RWPE2 (cell line): Measurements from ENCODE around the gene MAPKAPK2.

Source experiments
- ATAC-seq: fragments of 200-7000 bp; cut with Tn5 transposase; 3 replicates; pipeline ENCODE4 v1.9.1; 2021; ENCODE audit warnings: low read depth
- DNase-seq: peaks from one replicate; pipeline ENCODE4 v3.0.0-alpha.2; 2020; ENCODE audit warnings: low spot score
- H3K27ac ChIP-seq: fragments of 450-650 bp; 2 replicates; pipeline ENCODE4 v1.5.1; 2017; ENCODE audit warnings: mild to moderate bottlenecking; ENCODE audit not compliant: poor library complexity, severe bottlenecking
- H3K27me3 ChIP-seq: fragments of 250-450 bp; sonication (Bioruptor Pico); 2 replicates; pipeline ENCODE4 v1.5.1; 2021; ENCODE audit warnings: mild to moderate bottlenecking, moderate library complexity; ENCODE audit not compliant: insufficient read depth, poor library complexity, severe bottlenecking
- H3K36me3 ChIP-seq: fragments of 250-450 bp; sonication (Bioruptor Pico); 2 replicates; pipeline ENCODE4 v1.5.1; 2020; ENCODE audit warnings: low read depth, mild to moderate bottlenecking, moderate library complexity
- H3K4me1 ChIP-seq: fragments of 250-450 bp; sonication (Bioruptor Pico); 2 replicates; pipeline ENCODE4 v1.5.1; 2021; ENCODE audit warnings: mild to moderate bottlenecking, moderate library complexity; ENCODE audit not compliant: insufficient read depth, poor library complexity, severe bottlenecking
- H3K4me3 ChIP-seq: fragments of 250-450 bp; sonication (Bioruptor Pico); 2 replicates; pipeline ENCODE4 v1.5.1; 2021; ENCODE audit warnings: mild to moderate bottlenecking, moderate library complexity; ENCODE audit not compliant: severe bottlenecking
- H3K9me3 ChIP-seq: fragments of 250-450 bp; sonication (Bioruptor Pico); 2 replicates; pipeline ENCODE4 v1.5.1; 2021; ENCODE audit warnings: mild to moderate bottlenecking, moderate library complexity; ENCODE audit not compliant: severe bottlenecking
- TF ChIP-seq, protein P1 (sequence below): fragments of 450-650 bp; IDR thresholded peaks from one replicate; pipeline ENCODE4 v1.5.1; 2017; ENCODE audit warnings: mild to moderate bottlenecking, moderate library complexity; ENCODE audit not compliant: poor library complexity, severe bottlenecking

MAPKAPK2 gene

DNA sequence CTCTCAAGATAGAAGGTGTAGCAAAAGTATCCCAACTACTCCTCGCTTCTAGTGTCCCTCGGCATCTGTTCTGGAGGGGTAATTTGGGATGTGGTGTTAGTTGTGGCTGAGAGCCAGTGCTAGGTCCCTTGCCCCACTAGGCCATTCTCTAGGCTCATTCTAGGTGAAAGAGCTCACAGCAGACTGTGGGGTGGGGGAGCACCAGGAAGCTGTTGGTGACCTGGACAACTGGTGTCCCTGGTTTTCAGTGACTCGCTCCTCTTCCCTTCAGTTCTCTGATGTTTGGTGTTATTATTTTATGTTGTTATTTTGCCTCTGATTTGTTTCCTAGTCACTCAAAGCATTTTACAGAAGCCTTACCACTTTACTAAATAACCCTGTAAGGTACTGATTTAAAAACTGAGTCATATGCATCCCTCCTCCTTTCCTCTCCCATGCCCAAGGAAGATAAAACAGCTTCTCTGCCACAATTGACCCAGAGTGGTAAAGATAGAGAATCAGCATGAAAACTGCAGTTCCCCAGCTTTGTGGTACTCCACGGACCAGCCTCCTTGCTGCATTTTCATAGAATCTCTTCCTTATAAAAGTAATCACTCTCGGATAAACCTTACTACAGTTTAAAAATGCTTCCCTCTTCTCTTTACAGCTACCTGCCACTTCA lies 35.3 kb upstream of the MAPKAPK2 start:
- DNase-seq: no peak
- TF ChIP-seq, protein P1, sequence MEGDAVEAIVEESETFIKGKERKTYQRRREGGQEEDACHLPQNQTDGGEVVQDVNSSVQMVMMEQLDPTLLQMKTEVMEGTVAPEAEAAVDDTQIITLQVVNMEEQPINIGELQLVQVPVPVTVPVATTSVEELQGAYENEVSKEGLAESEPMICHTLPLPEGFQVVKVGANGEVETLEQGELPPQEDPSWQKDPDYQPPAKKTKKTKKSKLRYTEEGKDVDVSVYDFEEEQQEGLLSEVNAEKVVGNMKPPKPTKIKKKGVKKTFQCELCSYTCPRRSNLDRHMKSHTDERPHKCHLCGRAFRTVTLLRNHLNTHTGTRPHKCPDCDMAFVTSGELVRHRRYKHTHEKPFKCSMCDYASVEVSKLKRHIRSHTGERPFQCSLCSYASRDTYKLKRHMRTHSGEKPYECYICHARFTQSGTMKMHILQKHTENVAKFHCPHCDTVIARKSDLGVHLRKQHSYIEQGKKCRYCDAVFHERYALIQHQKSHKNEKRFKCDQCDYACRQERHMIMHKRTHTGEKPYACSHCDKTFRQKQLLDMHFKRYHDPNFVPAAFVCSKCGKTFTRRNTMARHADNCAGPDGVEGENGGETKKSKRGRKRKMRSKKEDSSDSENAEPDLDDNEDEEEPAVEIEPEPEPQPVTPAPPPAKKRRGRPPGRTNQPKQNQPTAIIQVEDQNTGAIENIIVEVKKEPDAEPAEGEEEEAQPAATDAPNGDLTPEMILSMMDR: no peak
- Histone ChIP-seq H3K27me3 (no peaks in the 10 kb centered on the region), H3K4me1 (no peaks in the 10 kb centered on the region), H3K4me3 (no peak overlapping the region), H3K9me3 (no peaks in the 10 kb centered on the region), H3K36me3 (peaks cover 35% of the 10 kb centered on the region), H3K27ac (no peak overlapping the region)
- no peak for ATAC-seq

DNA sequence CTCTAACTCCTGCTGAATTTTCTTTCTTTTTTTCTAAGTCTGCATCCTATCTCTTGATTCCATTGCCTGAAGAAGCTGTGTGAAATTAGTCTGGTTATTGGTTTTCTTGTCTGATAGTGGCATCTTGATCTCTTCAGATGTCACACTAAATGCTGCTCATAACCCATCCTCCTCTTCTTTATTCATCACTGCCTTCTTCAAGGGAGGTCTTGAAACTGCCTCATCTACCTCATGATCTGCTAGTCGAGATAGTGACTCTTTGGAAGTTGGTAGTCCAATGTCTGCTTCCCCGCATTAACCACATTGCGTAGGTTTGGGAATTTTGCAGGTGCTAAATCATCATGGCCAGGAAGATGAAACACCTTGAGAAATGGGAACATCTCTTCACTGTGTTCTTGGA lies 33.7 kb upstream of the MAPKAPK2 start:
- no peak overlapping the region for H3K4me3 ChIP-seq
- H3K27me3 ChIP-seq: no peaks in the 10 kb centered on the region
- no peak overlapping the region for H3K27ac ChIP-seq
- ATAC-seq: no peak
- no peaks in the 10 kb centered on the region for H3K9me3 ChIP-seq
- DNase-seq: no peak
- no peaks in the 10 kb centered on the region for H3K4me1 ChIP-seq
- TF ChIP-seq, protein P1: no peak
- peaks cover 25% of the 10 kb centered on the region for H3K36me3 ChIP-seq

DNA sequence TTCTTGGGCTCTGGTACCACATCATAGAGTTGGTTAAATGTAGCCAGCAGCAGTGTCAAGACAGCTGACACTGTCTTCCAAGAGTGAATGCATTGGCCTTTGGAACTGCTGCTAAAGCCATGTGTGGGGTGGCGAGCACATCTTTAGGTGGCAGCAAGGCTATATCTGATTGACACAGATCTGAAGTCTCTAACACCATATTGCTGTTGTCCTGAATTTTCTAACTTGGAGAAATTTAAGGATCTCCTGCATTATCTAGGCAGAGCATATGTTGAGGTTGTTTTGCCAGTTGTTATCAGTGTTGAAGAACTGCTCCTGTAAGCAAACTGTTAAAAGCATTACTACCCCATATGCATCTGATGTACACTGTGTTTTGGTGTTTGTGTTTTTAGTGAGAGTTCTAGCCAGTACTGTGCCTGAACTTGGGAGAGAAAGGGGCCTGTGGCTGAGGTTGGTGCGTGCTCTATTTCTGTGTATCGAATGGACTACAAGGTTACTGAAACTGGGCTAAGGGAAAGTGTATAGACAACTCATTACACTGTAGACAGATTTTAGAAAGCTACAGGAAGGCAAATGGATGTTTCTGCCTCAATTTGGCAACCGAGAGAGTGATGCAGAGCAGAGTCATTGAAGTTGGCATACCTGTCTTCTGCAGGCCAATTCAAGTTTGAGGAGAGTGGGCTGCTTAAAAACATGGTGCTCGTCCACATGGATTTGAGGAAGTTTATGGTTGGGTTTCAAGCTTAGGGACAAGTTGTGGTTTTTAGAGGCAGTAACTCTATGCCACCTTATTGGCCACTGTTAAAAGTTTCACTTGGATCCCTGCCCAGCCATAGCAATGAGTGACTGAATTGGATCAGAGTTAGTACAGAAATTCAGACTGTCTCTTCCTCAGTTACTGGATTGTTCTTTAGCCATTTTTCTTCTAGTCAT lies 32.5 kb upstream of the MAPKAPK2 start:
- no peaks in the 10 kb centered on the region for H3K9me3 ChIP-seq
- TF ChIP-seq, protein P1: no peak
- no peaks in the 10 kb centered on the region for H3K4me1 ChIP-seq
- H3K27ac ChIP-seq: no peak overlapping the region
- no peak for ATAC-seq
- no peak overlapping the region for H3K4me3 ChIP-seq
- no peak for DNase-seq
- no peaks in the 10 kb centered on the region for H3K27me3 ChIP-seq
- peaks cover 16% of the 10 kb centered on the region for H3K36me3 ChIP-seq

DNA sequence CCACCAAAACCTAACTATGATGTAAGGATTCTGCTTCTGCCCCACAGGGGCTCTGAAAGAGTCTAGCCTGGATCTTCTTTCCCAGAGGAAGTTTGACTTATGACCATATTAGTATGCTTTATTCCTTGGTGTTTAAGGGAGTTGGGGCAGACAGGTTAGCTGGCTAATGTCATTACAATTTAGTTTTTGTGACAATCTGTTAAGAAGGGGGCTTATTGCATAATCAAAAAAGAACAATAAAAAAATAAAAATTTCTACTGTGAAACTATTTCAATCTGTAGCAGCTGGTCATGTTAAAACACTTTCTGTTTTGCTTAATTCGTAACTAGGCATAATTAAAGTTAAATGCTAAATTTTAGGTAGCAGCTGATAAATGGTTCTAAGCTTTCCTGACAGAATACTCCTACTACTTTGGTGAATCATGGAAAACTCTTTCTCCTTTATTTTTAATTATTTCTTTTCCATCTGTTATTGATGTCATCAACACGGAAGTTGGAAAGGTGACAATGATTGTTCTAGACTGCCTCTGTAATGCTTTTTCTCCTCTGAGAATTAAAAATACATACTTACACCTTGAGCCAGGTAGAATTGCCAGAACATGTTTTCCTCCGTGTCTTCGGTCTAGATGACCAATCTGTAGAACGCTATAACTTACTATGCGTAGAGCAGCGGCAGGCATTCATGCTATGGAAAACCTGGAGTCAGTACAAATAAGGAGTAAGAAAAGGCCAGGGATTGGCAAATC lies 30.8 kb upstream of the MAPKAPK2 start:
- H3K9me3 ChIP-seq: no peaks in the 10 kb centered on the region
- no peaks in the 10 kb centered on the region for H3K4me1 ChIP-seq
- TF ChIP-seq, protein P1: no peak
- no peaks in the 10 kb centered on the region for H3K27me3 ChIP-seq
- H3K4me3 ChIP-seq: no peak overlapping the region
- H3K27ac ChIP-seq: no peak overlapping the region
- ATAC-seq (no peak), DNase-seq (no peak)
- no peaks in the 10 kb centered on the region for H3K36me3 ChIP-seq
